ENCODE data around the gene ALDH6A1. TPM values are rescaled to one million over a fixed set of nuclear protein-coding genes. Genes with fewer than 3 reads are reported as not detected.

The ALDH6A1 gene
- total and polyA plus RNA-seq, 2 of the 8 experiments (the other 6 are each of a cell fraction or from before 2014, with no cell fraction given), result 12.1 to 28.7 TPM

DNA sequence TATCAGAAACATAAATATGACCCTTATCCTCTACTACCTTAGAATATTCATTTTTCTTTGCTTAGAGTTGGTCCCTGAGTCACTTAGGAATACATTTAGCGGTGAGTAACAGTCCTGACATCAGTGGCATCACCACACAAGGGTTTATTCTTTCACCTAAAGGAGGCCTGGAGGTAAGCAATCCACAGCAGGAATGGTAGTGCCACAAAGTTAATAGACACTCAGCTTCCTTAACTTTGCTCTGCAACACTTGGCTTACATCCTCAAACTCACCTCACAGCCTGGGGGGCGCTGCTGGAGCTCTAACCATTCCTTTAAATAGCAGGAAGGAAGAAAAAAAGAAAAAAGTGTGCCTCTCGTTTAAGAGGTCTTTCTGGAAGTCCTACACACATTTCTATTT lies 36.0 kb downstream of the ALDH6A1 start:
- no peak overlapping the region for H2BK5ac ChIP-seq (ENCODE audit: low read depth, low read length)
- H3K23ac ChIP-seq (ENCODE audit: insufficient read length), result no peak overlapping the region
- DNase-seq (ENCODE audit: low read depth in 1 of 2, low spot score in 2 of 2), result peak; percentile 5 to 50
- H3K4me1 ChIP-seq (replicated peaks in 1 of 4; ENCODE audit: control insufficient read depth in 3 of 4, insufficient read depth in 4 of 4, low read length in 3 of 4), result no peaks in the 10 kb centered on the region
- H2BK120ac ChIP-seq (replicated peaks; ENCODE audit: low read depth, low read length), result no peak overlapping the region
- H3K14ac ChIP-seq (ENCODE audit: insufficient read length), result no peak overlapping the region
- H4K8ac ChIP-seq (ENCODE audit: extremely low read depth, insufficient read depth, low read length), result no peak overlapping the region
- H3K27ac ChIP-seq (ENCODE audit: low read depth, low read length), result no peak overlapping the region
- no peak overlapping the region for H3K18ac ChIP-seq (ENCODE audit: extremely low read depth, low read length)
- no peak overlapping the region for H3K4me2 ChIP-seq (ENCODE audit: insufficient read depth in 1 of 2, low read depth in 2 of 2, low read length in 2 of 2)
- 36% methylated on average over 3 of the region's 3 CpGs; no CpG with 5 or more reads in 1 of the 2 experiments for WGBS, 2 experiments (ENCODE audit: extremely low coverage in 1 of 2, insufficient coverage in 1 of 2, insufficient read length in 1 of 2, insufficient replicate concordance in 2 of 2, low coverage in 1 of 2, low lambda C conversion rate in 2 of 2, missing lambda C conversion rate in 1 of 2)
- no peak overlapping the region for H3K4ac ChIP-seq (replicated peaks; ENCODE audit: insufficient read length, low read depth, low read length)
- H4K20me1 ChIP-seq (replicated peaks in 1 of 2; ENCODE audit: control insufficient read depth in 1 of 2, insufficient read depth in 2 of 2, low read length in 2 of 2), result no peaks in the 10 kb centered on the region
- FAIRE-seq, result no peak
- no peak overlapping the region for H4K5ac ChIP-seq (ENCODE audit: insufficient read length, low read depth, low read length)
- H3K56ac ChIP-seq (replicated peaks; ENCODE audit: insufficient read length, low read depth, low read length), result no peak overlapping the region
- H3K36me3 ChIP-seq (ENCODE audit: control insufficient read depth in 2 of 4, insufficient read depth in 4 of 4, low read length in 3 of 4), result no peaks in the 10 kb centered on the region
- POLR2A ChIA-PET (ENCODE audit: partially characterized antibody), result no interaction called here
- H2BK12ac ChIP-seq (ENCODE audit: low read depth, low read length), result no peak overlapping the region
- no peak overlapping the region for H2BK15ac ChIP-seq (ENCODE audit: low read length)
- no peaks in the 10 kb centered on the region for H3K27me3 ChIP-seq (replicated peaks in 1 of 4; ENCODE audit: control insufficient read depth in 3 of 4, extremely low read depth in 1 of 4, insufficient read depth in 3 of 4, low read length in 3 of 4)
- no peak overlapping the region for H2AFZ ChIP-seq (ENCODE audit: low read length)
- H3K4me3 ChIP-seq (ENCODE audit: extremely low read depth in 1 of 4, insufficient read depth in 2 of 4, low read depth in 3 of 4, low read length in 4 of 4), result no peak overlapping the region
- CTCF ChIA-PET (ENCODE audit: partially characterized antibody), result interaction anchor here (0.7 to 2.1 kb wide), 3 partner anchors 11 to 28 kb away, joined by 4 to 9 read pairs (median 5); no protein-coding TSS in a partner anchor
- H3K79me1 ChIP-seq (ENCODE audit: low read depth, low read length), result no peaks in the 10 kb centered on the region
- no peak overlapping the region for H4K91ac ChIP-seq (replicated peaks; ENCODE audit: insufficient read length, low read length)
- H3K79me2 ChIP-seq (ENCODE audit: control insufficient read depth in 1 of 2, insufficient read depth in 2 of 2, low read length in 2 of 2), result no peaks in the 10 kb centered on the region
- H2BK20ac ChIP-seq (ENCODE audit: low read length), result no peak overlapping the region
- H3K9ac ChIP-seq (replicated peaks in 1 of 4; ENCODE audit: extremely low read depth in 1 of 4, low read depth in 3 of 4, low read length in 3 of 4), result no peak overlapping the region
- H3K9me3 ChIP-seq (ENCODE audit: insufficient read depth in 2 of 2, low read depth in 1 of 2, low read length in 1 of 2), result no peaks in the 10 kb centered on the region
- H3K23me2 ChIP-seq (ENCODE audit: low read depth, low read length), result no peaks in the 10 kb centered on the region
- no peak overlapping the region for H2AK5ac ChIP-seq (ENCODE audit: low read depth, low read length)
- TF ChIP-seq CTCF (IDR thresholded peaks at IDR 0.05; ENCODE audit: control extremely low read depth in 1 of 3, insufficient read depth in 1 of 3, low read depth in 1 of 3, low read length in 3 of 3) (peak; percentile 22 to 53 (median 27); a peak in 3 of 4 replicates), ATF3 (IDR thresholded peaks at IDR 0.05; ENCODE audit: insufficient read depth, low read depth, low read length) (no peak), PHF8 (conservative IDR thresholded peaks at IDR 0.05; ENCODE audit: low read depth, low read length) (no peak), NANOG (IDR thresholded peaks at IDR 0.05; ENCODE audit: insufficient read depth, low read depth, low read length, poor library complexity, severe bottlenecking) (no peak), EGR1 (IDR thresholded peaks at IDR 0.05; ENCODE audit: borderline replicate concordance, low read depth, low read length) (no peak), RAD21 (IDR thresholded peaks at IDR 0.05 in 1 of 2, conservative IDR thresholded peaks at IDR 0.05 in 1 of 2; ENCODE audit: low read depth in 2 of 2, low read length in 2 of 2) (peak; percentile 14 to 27; a peak in 2 of 4 replicates), SIN3A (conservative IDR thresholded peaks at IDR 0.05 in 1 of 2, IDR thresholded peaks at IDR 0.05 in 1 of 2; ENCODE audit: low read depth in 1 of 2, low read length in 2 of 2) (no peak), RXRA (IDR thresholded peaks at IDR 0.05; ENCODE audit: insufficient read depth, low read depth, low read length) (no peak)
